RCC 7860 (cell line): Measurements from ENCODE around the gene WDR93.

Experiments used
- DNase-seq: peaks from one replicate; pipeline ENCODE4 v3.0.0-alpha.2; 2015; ENCODE audit warnings: low spot score
- FAIRE-seq: peaks from 2 replicates; lab custom pipeline; 2012; peaks lifted over from hg19 to GRCh38; lab: Jason Lieb, UNC

WDR93 gene

DNA sequence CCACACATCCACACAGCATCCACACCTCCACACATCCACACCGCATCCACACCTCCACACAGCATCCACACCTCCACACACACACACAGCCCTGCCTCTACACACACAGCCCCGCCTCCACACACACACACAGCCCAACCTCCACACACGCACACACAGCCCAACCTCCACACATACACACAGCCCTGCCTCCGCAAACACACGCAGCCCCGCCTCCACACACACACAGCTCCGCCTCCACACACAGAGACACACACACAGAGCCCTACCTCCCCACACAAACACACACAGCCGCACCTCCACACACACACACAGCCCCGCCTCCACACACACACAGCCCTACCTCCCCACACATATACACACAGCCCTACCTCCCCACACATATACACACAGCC is 55.8 kb downstream of the WDR93 start:
- FAIRE-seq (no peak), DNase-seq (no peak)

GRCh38 chr15:89747708-89748682 is 57.4 kb downstream of the WDR93 start:
- DNase-seq (no peak), FAIRE-seq (no peak)

DNA sequence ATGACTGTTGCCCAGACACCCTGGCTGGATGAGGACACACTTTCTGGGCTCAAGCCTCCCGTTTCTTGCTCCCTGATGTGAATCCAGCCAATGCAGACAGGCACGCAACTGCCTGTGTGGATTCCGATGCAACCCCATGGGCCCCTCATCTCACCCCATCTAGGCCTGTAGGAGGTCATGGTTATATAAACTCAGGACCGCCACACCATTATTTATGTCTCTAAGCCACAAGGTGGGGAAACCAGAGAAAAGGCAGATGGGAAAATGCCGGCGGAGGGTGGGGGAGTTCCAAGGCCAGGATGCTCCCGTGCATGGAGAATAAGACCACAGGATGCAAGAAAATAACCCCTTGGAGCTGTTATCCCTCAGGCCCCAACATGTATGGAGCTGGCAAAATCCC is 58.4 kb downstream of the WDR93 start:
- FAIRE-seq (no peak), DNase-seq (no peak)

GRCh38 chr15:89749526-89749925 is 58.9 kb downstream of the WDR93 start:
- no peak for FAIRE-seq
- no peak for DNase-seq

GRCh38 chr15:89749951-89750559 is 59.4 kb downstream of the WDR93 start:
- no peak for FAIRE-seq
- no peak for DNase-seq

- FAIRE-seq (no peak), DNase-seq (peak; percentile 82)
Measured at GRCh38 chr15:89750560-89751542, 60.2 kb downstream of the WDR93 start, which contains the start of gene MESP1. Gene MESP1, minus strand, starts transcription at chr15:89751249. Its CDS starts 18 bp downstream, at chr15:89751231.

- DNase-seq = no peak
Measured at GRCh38 chr15:89751748-89752147, 61.1 kb downstream of the WDR93 start.

DNA sequence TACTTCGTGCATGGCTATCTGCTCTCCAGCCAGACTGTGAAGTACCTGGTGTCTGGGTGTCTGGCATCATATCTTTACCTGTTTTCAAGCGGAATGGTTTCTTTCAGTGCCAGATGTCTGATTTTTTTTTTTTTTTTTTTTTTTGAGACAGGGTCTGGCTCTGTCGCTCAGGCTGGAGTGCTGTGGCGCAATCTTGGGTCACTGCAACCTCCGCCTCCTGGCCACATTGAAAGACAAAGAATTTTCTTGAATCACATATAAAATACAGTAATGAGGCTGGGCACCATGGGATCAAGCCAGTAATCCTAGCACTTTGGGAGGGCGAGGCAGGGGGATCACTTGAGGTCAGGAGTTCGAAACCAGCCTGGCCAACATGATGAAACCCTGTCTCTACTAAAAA is 63.2 kb downstream of the WDR93 start:
- no peak for FAIRE-seq
- no peak for DNase-seq

More at GRCh38 chr15:89751748-89752147, 61.1 kb downstream of the WDR93 start:
- FAIRE-seq = no peak

DNA sequence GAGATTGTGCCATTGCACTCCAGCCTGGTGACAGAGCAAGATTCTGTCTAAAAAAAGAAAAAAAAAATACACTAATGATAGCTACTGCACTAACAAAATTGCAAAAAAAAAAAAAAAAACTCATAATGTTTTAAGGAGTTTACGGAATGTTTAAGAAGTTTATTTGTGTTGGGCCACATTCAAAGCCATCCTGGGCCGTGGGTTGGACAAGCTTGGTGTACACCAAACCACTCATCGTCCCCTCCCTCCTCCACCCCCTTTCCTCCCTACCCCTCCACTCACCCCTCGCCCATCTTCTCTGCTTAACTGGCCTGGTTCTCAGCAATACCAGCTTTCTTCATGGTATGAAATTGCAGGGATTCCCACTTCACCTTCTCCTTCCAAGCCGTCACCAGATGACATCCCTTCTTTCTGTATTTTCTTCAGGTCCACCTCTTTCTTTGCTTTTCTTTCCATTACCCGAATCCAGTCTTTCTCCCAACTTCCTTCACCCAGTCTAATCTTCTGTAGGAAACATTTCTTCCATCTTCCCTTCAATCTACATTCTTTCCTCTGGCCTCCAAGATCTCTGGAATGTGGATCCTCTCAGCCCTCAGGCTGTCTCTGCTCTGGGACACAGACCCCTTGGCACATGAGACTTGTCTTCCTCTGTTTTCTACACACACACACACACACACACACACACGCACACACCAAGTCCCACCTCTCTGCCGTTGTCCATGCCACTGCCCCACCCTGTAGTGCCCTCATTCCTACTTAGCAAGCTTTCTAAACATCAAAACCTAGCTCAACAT is 63.9 kb downstream of the WDR93 start:
- DNase-seq = no peak
- no peak for FAIRE-seq

GRCh38 chr15:89755701-89756100 is 65.1 kb downstream of the WDR93 start:
- DNase-seq (no peak), FAIRE-seq (no peak)

GRCh38 chr15:89756897-89757296 is 66.3 kb downstream of the WDR93 start:
- FAIRE-seq (no peak), DNase-seq (no peak)

- no peak for FAIRE-seq
- DNase-seq = no peak
Measured at GRCh38 chr15:89758283-89758682, 67.7 kb downstream of the WDR93 start.

DNA sequence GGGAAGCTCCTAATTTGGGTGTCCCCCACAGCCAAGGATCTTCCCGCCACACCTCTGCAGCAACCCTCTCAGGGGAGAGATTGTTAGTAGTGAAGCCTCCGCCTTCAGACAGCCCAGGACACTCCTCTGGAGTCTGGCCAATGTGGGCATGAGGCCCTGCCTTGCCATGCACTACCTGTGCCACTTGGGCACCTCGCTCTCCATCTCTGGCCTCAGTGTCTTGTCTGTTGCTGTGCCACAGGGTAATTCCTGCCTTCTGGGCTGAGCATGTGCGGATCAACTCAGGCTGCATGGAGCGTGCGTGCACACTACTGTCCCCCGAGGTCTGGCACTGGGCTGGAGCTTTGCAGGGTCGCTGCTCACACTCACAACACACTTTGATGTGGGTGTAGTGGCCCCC is 68.4 kb downstream of the WDR93 start:
- FAIRE-seq (no peak), DNase-seq (no peak)

DNA sequence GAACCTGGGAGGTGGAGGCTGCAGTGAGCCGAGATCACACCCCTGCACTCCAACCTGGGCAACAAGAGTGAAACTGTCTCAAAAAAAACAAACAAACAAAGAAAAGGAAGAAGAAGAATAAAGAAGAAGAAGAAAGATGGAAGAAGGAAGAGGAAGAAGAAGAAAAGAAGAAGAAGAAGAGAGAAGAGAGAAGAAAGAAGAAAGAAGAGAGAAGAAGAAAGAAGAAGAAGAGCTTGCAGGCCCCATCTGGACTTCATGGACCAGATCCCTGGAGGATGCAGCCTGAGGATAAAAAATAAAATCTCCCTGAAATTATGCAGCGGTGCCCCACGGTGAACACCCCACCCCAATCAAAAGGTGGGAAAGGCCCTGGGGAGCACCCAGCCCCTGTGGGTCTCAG is 69.2 kb downstream of the WDR93 start:
- no peak for DNase-seq
- no peak for FAIRE-seq

DNA sequence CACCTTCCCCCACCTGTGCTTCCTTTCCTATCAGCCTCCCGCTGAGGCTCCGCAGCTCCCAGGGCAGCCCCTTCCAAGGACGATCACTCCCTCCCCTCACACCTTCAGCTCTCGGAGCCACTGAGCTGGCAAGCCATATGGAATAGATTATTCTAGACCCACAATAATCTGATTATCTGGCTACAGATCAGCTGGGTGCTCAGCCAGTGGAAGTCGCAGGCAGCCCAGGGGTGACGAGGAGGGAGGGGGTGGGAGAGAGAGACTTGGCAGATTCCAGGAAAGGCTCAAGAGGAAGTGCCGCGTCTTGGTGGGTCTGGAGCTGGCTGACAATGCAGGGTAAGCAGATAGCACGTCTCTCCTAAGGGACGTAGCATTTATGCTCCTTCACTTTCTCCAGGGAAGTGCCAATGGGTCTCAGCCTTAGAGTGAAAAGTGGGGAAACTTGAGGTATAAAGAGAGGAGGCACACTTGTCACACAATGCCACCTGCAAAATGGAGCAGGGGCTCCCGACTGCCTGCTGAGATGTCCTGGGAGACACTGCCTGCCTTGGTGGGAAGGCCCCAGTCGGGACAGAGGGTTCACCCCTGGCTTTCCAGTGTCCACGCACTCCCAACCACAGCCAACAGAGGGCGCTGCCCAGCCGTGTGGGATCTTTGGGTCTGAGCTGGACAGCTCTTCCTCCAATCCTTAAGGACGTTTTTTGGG is 69.8 kb downstream of the WDR93 start:
- DNase-seq (peak; percentile 38), FAIRE-seq (no peak)

GRCh38 chr15:89761009-89761831 is 70.6 kb downstream of the WDR93 start:
- FAIRE-seq (no peak), DNase-seq (no peak)

- no peak for DNase-seq
- no peak for FAIRE-seq
Measured at GRCh38 chr15:89761929-89762328, 71.3 kb downstream of the WDR93 start.

DNA sequence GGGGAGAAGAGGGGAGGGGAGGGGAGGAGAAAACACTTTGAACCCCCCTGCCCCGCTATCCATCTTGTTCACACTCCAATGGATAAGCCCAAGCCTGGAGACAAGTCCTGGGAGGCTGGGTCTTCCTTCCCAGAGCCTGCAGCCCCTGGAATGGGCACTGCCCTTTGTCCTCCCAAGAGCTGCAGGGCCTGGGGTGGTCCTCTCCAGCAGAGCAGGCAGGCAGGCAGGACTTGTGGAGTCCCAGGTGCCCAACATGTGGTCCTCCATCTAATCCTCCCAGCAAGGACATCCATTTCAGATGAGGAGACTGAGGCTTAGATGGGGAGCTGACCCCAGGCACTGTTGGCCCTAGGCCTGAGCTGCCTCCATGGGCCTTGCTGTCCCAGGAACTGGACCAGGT is 75.1 kb downstream of the WDR93 start:
- DNase-seq (no peak), FAIRE-seq (no peak)
